Measurements from ENCODE around the gene CCDC167.
"Not testable (repeated sequence)": the region's sequence is repeated elsewhere in the genome, so short reads cannot be mapped to it uniquely, and the experiment has no call there.

Gene CCDC167

GRCh38 chr6:37507690-37508421, 8.2 kb upstream of the CCDC167 start:
- DNase-seq, result no peak

DNA sequence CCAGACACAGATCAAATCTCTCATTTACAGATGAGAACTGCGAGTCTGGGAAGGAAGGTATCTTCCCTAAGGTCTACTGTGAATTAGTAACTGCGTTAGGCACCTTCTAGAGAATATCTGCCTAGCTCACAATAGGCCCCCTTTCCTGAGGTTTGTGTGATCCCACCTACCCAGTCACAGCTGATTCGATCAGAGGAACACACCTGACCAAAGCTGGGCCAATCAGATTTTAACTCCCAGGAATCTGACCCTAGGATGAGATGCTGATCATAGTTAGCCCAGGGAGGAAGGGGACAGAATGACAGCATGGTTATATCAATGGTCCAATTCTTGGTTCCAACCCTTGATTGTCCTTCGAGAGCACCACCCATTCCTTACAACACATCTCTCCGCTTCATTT, 7.4 kb upstream of the CCDC167 start:
- DNase-seq, result no peak

DNA sequence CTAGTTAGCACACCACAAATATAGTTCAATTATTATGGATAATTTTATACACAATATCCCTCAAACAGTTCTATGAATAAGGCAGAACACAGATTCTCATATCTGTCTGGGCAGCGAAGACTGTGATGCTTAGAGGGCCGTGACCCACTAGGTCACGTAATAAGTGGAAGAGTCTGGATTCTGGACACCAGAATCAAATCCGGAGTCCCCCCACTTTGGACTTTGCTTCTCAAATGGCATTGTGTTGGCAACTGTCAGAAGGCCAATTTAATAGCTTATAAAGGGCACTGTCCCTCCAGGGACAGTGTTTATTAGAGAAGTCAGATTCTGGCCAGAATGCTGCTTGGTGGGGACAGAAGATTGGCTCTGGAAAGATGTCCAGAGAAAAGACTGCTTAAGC, 6.8 kb upstream of the CCDC167 start:
- no peak for DNase-seq

DNA sequence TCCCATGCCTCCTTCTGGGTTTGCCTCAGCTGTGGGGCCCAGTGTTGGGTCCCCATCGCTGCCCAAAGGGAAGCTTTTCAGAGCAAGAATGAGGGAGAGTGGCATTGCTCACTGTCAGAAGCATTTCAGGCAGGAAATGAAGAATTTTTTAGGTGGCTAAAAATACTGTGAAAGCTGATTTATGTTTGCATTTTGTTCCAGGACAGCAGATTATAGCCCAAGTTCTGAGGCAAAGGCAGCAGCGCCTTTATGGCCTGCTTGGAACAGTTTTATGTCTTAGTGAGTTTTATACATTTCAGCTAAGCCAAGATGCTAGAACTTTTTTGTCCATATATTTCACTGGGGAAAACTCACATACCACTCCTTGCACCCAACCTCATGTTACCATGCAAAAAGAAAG, 4.3 kb upstream of the CCDC167 start:
- no peak for DNase-seq

DNA sequence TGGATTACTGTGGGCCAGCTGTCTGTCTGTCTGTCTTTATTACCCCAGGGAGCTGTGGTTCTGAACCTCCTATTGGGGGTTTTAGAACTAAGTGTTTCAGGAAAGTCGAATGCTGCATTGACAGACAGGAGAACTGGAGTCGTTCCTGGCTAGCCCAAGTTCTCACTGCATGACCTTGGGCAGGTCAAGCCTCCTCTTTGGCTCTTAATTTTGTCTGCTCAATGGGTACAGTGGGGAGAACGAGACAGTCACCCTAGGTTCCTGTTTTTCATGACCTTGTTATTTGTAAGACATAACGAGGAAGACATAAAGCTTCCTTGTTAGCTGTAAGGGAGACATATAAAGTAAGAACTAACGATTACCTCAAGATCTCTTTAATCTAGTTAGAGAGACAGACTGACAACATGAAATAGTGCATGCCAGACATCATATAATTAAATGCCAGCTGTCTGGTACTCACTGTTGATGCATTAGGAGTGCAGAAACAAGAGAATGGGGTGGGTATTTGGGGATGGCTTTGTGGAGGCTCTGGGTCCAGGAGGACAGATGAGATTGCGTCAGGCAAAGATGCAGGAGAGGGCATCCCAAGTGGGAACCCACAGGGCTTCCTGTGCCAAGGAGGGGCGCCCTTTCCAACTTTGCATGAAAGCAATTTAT, 3.7 kb upstream of the CCDC167 start:
- no peak for DNase-seq

DNA sequence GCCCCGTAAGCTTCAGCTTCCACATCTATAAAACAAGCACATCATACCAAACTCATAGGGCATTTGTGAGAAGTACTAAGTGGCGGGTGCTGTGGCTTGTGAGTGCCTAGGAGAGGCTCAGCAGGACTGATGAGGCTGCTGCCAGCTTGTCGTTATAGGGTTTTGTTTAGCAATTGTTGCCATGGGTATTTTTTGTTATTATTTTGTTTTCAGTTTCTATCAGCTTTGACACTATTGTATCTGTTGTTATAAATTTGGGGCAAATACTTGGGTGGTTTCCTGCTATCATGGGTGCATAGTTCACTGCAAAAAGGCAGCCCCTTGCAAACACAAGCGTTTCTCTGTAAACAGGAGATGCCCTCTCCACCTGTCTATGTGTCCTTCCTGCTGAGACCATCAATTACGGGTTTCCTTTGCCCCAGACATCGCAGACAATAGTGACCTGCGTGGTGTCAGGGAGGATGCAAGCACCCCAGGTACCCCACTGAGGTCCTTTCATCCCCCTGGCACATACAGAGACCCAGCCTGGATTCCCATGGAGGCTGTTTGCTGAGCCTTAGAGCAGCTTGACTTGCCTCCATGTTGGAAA, 3.1 kb upstream of the CCDC167 start:
- DNase-seq, result no peak

DNA sequence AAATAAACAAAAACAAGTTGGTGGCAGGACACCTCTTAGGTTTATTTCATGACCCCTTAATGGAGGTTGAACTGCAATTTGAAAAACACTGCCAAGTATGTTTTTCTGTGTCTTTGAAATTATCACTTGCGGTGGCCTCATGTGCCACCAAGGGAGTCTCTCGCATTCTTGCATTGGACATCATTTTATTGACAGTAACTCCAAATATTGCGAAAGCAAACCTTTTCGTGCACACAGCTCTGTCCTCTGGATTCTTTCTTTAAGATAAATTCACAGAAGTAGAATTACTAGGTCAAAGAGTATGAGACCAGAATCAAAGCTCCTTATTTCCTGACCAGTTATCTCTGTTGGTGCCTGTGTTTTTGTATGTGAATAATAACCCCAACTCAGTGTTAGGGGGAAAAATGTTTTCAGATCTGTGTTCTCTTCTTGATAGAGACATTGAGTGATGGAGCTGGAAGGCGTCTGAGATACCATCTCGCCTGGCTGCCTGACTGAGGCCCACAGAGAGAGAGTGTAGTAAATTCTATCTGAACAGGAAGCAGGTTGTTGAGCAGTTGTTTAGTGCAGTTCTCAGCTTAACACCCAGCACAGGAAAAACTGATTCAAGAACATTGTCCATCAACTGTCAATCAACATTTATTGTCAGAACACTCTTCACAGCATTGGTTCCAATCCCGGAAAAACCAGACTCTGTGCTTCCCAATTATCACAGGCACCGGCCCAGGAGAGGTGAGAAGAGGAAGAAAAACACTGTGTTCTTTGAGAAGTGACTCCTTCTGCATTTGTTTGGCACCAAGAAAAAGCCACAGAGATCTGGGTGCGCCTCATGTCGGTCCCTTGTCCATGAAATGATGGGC, 2.2 kb upstream of the CCDC167 start:
- DNase-seq, result no peak

DNA sequence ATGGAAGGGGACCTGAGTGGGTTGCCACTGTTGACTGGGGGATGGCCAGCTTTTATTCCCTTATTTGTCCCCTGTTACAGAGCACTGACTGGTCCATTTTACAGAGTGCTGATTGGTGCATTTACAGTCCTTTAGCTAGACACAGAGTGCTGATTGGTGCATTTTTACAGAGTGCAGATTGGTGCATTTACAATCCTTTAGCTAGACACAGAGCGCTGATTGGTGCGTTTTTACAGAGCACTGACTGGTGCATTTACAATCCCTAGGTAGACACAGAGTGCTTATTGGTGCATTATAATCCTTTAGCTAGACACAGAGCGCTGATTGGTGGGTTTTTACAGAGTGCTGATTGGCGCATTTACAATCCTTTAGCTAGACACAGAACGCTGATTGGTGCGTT, 1.2 kb upstream of the CCDC167 start:
- not testable (repeated sequence) for DNase-seq

DNA sequence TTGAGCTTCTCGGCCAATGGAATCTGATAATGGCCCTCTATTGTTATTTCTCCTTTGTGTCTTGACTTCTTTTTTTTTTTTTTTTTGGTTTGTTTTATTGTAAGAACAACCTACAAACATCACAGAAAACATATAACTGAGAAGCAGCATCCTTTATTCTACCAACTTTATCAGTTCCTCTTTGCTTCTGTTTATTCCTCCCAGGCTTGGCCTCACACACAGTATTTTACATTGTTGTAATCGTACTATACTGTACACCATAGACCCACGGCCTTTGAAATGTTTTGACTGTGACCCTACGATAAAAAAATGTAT, 558 bp upstream of the CCDC167 start:
- no peak for DNase-seq

GRCh38 chr6:37496951-37497885, 2.5 kb downstream of the CCDC167 start:
- DNase-seq, result no peak

- no peak for DNase-seq
Observed at GRCh38 chr6:37495244-37495934, 4.3 kb downstream of the CCDC167 start.

- no peak for DNase-seq
Observed at GRCh38 chr6:37493661-37493995, 6.1 kb downstream of the CCDC167 start.

DNA sequence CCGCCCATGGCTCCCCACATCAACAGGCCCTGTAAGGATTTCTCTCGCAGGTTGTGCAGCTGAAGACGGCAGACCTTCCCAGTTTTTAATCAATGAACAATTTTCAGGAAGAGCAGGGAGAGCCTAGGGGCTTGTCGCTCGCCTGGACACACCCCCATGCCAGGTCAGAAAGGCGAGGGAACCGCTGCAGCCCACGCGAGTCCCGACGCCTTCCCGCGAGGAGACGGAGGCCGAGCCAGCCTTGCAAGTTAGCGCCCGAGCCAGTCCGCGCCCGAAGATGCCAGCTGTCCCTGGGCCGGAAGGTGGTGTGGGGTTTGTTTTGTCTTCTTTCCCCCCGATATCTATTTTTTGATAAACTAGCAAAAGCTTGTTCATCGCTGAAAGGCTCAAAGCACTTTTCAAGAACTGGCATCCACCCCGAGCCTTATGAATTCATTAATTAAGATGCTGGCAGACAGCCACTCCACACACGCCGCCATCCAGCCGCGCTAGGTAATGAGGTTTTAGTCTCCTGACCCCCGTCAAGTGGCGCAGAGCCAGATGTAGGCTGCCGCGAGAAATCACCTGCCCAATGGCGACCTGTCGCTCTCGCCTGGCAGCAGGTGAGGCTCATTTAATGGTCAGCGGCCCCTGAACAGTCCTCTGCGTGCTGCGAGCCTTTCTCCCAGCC, 6.6 kb downstream of the CCDC167 start:
- DNase-seq, result no peak

DNA sequence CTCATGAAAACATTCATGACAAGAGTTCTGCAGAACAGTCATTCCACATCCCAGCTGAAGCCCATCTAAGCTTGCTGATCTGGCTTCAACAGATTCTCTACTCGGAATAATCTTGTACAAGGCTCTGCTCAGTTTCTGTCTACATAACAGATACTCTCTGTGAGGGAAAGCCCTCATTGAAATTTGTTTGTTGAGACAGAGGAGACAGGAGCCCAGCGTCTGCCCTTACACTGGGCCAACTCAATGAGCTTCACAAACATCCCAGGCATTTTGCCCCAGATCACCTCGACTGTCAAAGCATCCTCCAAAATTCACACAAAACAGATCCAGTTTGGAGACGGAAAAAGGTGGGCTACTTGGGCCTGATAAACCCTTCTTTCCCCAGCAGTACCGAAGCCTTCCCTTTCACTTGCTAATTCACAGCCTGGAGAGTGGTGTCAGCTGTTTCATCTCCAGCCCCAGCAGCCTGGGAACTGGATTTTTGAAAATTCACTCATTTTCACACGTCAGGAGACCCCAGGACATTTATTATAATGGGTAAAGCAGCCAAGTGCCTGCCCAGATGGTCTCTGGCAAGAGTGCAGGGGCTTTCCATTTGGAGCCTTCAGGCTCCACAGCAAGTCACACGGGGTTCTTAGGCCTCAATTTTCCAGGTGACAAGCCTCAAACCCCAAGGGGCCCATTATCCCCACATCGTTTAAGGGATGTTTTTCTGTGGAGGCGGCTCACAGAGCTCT, 7.3 kb downstream of the CCDC167 start:
- DNase-seq, result no peak

- no peak for DNase-seq
Observed at GRCh38 chr6:37491830-37492208, 7.9 kb downstream of the CCDC167 start.

DNA sequence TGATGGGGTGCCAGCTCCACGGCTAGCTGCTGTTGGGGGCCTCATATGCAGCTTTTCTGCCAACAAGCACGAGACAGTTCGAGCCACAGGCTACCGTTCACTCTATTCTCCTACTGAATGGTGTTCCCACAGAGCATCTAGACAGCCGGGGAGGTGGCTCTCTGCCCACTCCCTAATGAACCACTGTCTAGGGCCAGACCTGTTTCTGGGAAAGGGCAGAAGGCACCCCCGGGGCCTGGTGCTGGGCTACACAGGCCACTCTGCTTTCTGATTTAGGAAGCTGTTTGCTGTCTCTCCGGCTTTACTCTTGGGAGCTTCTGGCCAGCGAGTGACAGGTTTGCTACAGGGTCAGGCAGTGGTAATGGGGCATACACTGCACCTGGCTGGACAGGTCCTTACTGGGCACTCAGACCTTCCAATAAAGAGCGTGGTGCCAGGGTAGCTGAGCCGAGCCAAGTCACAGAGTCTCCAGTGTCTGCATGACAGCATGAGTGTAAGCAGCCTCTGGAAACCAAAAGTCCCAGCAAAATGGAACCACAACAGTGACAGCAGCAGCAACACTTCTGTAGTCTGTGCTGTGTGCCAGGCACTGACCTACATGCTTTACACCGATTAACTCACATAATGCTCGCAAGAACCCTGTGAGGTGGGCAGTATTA, 8.4 kb downstream of the CCDC167 start:
- no peak for DNase-seq

DNA sequence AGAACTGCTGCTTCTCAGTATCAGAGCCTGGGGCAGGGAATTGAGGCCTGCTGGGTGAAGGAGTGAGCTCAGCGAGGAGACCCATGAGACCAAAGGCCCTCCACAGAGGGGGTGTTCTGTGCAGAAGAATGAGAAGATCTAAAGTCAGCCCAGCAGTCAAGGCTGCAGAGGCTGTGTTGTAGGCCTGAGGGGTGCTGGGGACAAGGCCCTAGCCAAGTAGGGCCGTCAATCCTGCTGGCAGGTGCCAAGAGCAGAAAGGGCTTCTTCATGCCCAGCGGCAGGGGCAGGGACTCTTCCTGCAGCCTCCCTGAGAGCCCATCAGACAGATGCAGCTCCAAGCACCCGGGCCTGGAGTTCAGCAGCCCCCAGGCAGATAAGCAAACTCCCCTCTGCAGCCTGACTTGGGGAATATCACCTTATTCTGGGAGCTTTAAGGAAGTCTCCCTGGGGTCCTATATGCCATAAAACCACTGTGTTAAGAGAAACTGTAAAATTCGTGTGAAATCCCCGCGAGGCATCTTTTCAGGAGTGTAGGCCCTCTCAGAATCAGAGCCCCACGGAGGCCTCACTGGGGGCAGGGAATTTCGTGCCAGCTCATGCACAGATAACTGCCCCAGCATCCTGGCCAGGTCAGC, 9.0 kb downstream of the CCDC167 start:
- no peak for DNase-seq

- no peak for DNase-seq
Observed at GRCh38 chr6:37489697-37490336, 9.9 kb downstream of the CCDC167 start.

DNA sequence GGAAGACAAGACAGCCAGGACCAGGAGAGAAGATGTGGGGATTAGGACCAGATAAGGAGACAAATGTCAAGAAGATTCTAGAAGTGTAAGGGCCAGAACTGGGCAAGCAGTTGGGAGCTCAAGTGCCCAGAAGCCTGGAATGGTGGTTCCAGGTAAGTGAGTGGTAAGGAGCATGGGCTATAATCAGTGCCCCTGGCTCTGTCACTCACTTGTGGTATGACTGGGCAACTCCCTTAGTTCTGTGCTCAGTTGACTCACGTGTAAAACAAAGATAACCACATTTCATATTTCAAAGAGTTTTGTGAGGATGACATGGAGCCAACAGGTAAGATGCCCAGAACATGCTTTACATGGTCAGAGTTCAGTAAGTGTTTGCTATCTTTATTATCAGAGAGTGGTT, 11.2 kb downstream of the CCDC167 start:
- no peak for DNase-seq

All from 8988T (cell line).